VCaP (cell line): Measurements from ENCODE around the gene THAP5.

Experiments used
- H3K27ac ChIP-seq: fragments of 450-650 bp; 2 replicates; pipeline ENCODE4 v1.5.1; 2017
- TF ChIP-seq, protein P1 (sequence below): fragments of 450-650 bp; conservative IDR thresholded peaks from 2 replicates; pipeline ENCODE4 v1.5.1; 2017; ENCODE audit warnings: mild to moderate bottlenecking, moderate library complexity

Gene THAP5

GRCh38 chr7:108609643-108610042 is 40.1 kb upstream of the THAP5 start:
- H3K27ac ChIP-seq, result peak overlapping the region; percentile 97
- TF ChIP-seq, protein P1, sequence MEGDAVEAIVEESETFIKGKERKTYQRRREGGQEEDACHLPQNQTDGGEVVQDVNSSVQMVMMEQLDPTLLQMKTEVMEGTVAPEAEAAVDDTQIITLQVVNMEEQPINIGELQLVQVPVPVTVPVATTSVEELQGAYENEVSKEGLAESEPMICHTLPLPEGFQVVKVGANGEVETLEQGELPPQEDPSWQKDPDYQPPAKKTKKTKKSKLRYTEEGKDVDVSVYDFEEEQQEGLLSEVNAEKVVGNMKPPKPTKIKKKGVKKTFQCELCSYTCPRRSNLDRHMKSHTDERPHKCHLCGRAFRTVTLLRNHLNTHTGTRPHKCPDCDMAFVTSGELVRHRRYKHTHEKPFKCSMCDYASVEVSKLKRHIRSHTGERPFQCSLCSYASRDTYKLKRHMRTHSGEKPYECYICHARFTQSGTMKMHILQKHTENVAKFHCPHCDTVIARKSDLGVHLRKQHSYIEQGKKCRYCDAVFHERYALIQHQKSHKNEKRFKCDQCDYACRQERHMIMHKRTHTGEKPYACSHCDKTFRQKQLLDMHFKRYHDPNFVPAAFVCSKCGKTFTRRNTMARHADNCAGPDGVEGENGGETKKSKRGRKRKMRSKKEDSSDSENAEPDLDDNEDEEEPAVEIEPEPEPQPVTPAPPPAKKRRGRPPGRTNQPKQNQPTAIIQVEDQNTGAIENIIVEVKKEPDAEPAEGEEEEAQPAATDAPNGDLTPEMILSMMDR, result no peak

- H3K27ac ChIP-seq, result no peak overlapping the region
- TF ChIP-seq, protein P1, result no peak
These were observed 36.2 kb upstream of the THAP5 start for GRCh38 chr7:108605559-108606201.

DNA sequence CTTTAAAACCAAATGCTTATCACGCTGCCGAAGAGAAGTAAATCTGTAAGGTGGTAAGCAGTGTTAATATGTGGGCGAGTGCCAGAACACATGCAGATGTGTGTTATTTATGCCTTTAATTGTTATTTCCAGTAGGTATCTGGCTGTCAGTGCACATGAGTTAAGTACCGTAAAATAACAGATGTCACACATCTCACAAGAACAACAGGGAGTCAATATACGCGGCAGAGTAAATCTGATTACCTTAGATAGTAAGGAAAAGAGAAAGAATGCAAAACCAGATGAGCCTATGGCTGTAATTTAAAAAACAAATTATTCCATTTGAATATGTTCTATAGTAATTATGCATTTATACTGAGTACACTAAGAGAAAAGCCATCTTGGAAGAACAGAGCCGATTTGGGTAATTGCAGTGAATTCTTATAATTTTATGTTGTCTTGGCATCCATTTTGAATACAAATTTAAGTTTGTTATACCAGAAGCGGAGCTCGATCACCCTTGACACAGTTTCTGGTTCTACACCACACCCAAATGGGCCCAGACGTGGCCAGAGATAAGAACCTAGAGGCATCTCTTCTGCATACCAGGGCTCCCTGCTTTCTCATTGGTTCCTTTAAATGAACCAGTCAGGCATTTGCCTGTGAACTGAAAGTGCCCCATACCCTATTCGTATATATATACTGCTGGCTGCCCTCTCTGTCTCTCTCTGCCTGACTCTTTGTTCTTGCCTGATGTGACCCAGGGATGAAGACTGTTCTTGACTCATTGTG is 35.0 kb upstream of the THAP5 start:
- H3K27ac ChIP-seq, result no peak overlapping the region
- TF ChIP-seq, protein P1, result no peak

- TF ChIP-seq, protein P1, result no peak
- no peak overlapping the region for H3K27ac ChIP-seq
These were observed 34.3 kb upstream of the THAP5 start for GRCh38 chr7:108603656-108604306.

DNA sequence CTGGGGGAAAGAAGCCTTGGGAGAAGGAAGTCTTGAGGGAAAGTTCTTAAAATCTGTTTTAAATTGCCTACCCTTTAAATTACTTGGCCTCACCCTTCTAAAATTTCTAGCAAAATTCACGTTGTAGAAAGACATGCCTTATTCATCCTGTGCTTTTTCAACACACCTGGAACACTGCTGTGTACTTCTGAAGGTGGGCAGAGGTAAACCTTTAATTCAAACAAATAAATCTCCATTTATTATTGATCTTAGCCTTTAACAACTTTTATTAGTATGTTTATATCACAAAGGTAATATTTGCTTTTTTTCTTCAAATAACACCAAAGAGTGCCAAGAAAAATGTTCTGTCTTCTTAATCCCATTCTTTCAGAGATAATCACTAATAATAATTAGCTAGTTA is 30.9 kb upstream of the THAP5 start:
- peak overlapping the region; percentile 61 for H3K27ac ChIP-seq
- TF ChIP-seq, protein P1, result no peak

- TF ChIP-seq, protein P1, result no peak
- H3K27ac ChIP-seq, result peak overlapping the region; percentile 61
These were observed 29.5 kb upstream of the THAP5 start for GRCh38 chr7:108598914-108599580.

GRCh38 chr7:108598153-108598552 is 28.6 kb upstream of the THAP5 start:
- TF ChIP-seq, protein P1, result no peak
- H3K27ac ChIP-seq, result peak overlapping the region; percentile 61
